Mesenteric fat pad (tissue), 1 donor: ENCODE data around the gene IQCK. TPM values are rescaled to one million over a fixed set of nuclear protein-coding genes. Genes with fewer than 3 reads are reported as not detected.

ENCODE experiments used
- DNase-seq: peaks from one replicate; pipeline ENCODE4 v3.0.0-alpha.2; 2020; ENCODE audit warnings: low spot score
- total RNA-seq: library from RNA; stranded (reverse); fragmentation: NEBNext Ultra II Directional; extraction: Animal tissue kit (Norgen Biotek cat#: 25700); gene quantifications from one replicate; pipeline ENCODE4 v1.2.1, GENCODE V29; 2021
- donor health status: DM: yes; HTN: yes; CAD: no.

The IQCK gene
- total RNA-seq, 1 donor from 2014 or later, result 9.7 TPM

- DNase-seq, result no peak
These were observed 36.6 kb downstream of the IQCK start for GRCh38 chr16:19754644-19755036.

- no peak for DNase-seq
These were observed 37.2 kb downstream of the IQCK start for GRCh38 chr16:19755268-19755667.

- DNase-seq, result no peak
These were observed 39.0 kb downstream of the IQCK start for GRCh38 chr16:19757026-19757425.

- DNase-seq, result no peak
These were observed 39.9 kb downstream of the IQCK start for GRCh38 chr16:19757762-19758595.

GRCh38 chr16:19760356-19761060 lies 42.4 kb downstream of the IQCK start:
- DNase-seq, result no peak

GRCh38 chr16:19765860-19766553 lies 47.9 kb downstream of the IQCK start:
- DNase-seq, result no peak

GRCh38 chr16:19766554-19766884 lies 48.4 kb downstream of the IQCK start:
- no peak for DNase-seq

- no peak for DNase-seq
These were observed 48.9 kb downstream of the IQCK start for GRCh38 chr16:19766988-19767387.

- no peak for DNase-seq
These were observed 49.4 kb downstream of the IQCK start for GRCh38 chr16:19767497-19767896.

GRCh38 chr16:19769239-19769638 lies 51.2 kb downstream of the IQCK start:
- no peak for DNase-seq

- DNase-seq, result no peak
These were observed 53.0 kb downstream of the IQCK start for GRCh38 chr16:19771040-19771439.

GRCh38 chr16:19771796-19772195 lies 53.7 kb downstream of the IQCK start:
- DNase-seq, result no peak

- no peak for DNase-seq
These were observed 56.0 kb downstream of the IQCK start for GRCh38 chr16:19774024-19774423.

- DNase-seq, result no peak
These were observed 58.1 kb downstream of the IQCK start for GRCh38 chr16:19776147-19776546.

- DNase-seq, result no peak
These were observed 58.5 kb downstream of the IQCK start for GRCh38 chr16:19776565-19776964.

GRCh38 chr16:19780321-19780720 lies 62.2 kb downstream of the IQCK start:
- DNase-seq, result no peak

- no peak for DNase-seq
These were observed 63.2 kb downstream of the IQCK start for GRCh38 chr16:19781226-19781625.

- no peak for DNase-seq
These were observed 65.5 kb downstream of the IQCK start for GRCh38 chr16:19783363-19784182.

- DNase-seq, result no peak
These were observed 66.2 kb downstream of the IQCK start for GRCh38 chr16:19784183-19784736.

- DNase-seq, result no peak
These were observed 67.0 kb downstream of the IQCK start for GRCh38 chr16:19785081-19785480.

GRCh38 chr16:19785512-19786130 lies 67.5 kb downstream of the IQCK start:
- no peak for DNase-seq
